T-cell (primary cell): ENCODE results near the gene PRRC2B. TPM values are rescaled to one million over a fixed set of nuclear protein-coding genes. Genes with fewer than 3 reads are reported as not detected.
"Not testable (repeated sequence)": the region's sequence is repeated elsewhere in the genome, so short reads cannot be mapped to it uniquely, and the experiment has no call there.

Experiments
- ATAC-seq, 4 experiments: fragments of 200-7000 bp in 3 of 4; fragments of 150-1000 bp in 1 of 4; cut with Tn5 transposase; replicated peaks in 1 of 4; 1 replicate in 3 of 4; 2 replicates in 1 of 4; pipeline ENCODE4 v1.10.0; 2021; ENCODE audit warnings: moderate library complexity in 3 of 4, mild to moderate bottlenecking in 2 of 4, moderate number of reproducible peaks in 1 of 4
- CTCF ChIA-PET, 2 donors: fragments of 300-600 bp; sonication (Branson Sonifier 250); formaldehyde crosslinking; loops; one replicate each; lab custom pipeline; 2022; ENCODE audit warnings: antibody characterized with exemption in 2 of 2; lab: Charles Lee
- POLR2A ChIA-PET, 2 donors: fragments of 300-600 bp; sonication (Branson Sonifier 250); formaldehyde crosslinking; loops; one replicate each; lab custom pipeline; 2022; ENCODE audit warnings: antibody characterized with exemption in 2 of 2; lab: Charles Lee
- DNase-seq, 35 experiments: peaks; one replicate each; pipeline versions ENCODE4 v3.0.0 to v3.0.0-alpha.2; 2013 to 2023
- H3K27ac ChIP-seq: one replicate; pipeline ENCODE4 v1.5.1; 2013; ENCODE audit warnings: low read length
- H3K27me3 ChIP-seq, 2 experiments: replicated peaks in 1 of 2; 1 replicate in 1 of 2; 2 replicates in 1 of 2; pipeline versions ENCODE4 v1.6.1 to v1.7.0; 2013; ENCODE audit warnings: low read length in 1 of 2, mixed read lengths in 1 of 2; ENCODE audit not compliant: control insufficient read depth in 2 of 2, insufficient read depth in 2 of 2; ENCODE audit errors: extremely low read depth in 1 of 2
- H3K36me3 ChIP-seq, 2 donors: 1 replicate in 1 of 2; 2 replicates in 1 of 2; pipeline versions ENCODE4 v1.6.1 to v1.7.0; 2013; ENCODE audit warnings: low read length in 1 of 2; ENCODE audit not compliant: control insufficient read depth in 2 of 2, insufficient read depth in 1 of 2; ENCODE audit errors: extremely low read depth in 1 of 2
- H3K4me1 ChIP-seq, 2 experiments: 1 replicate in 1 of 2; 2 replicates in 1 of 2; pipeline versions ENCODE4 v1.6.1 to v1.7.0; 2013; ENCODE audit warnings: low read length in 2 of 2, mixed read lengths in 1 of 2; ENCODE audit not compliant: insufficient read depth in 2 of 2, control insufficient read depth in 1 of 2; ENCODE audit errors: extremely low read depth in 1 of 2
- H3K4me3 ChIP-seq, 2 donors: 1 replicate in 1 of 2; 2 replicates in 1 of 2; pipeline versions ENCODE4 v1.5.1 to v1.7.0; 2013; ENCODE audit warnings: mild to moderate bottlenecking in 2 of 2, low read length in 1 of 2, moderate library complexity in 1 of 2; ENCODE audit not compliant: control insufficient read depth in 1 of 2; ENCODE audit errors: extremely low read depth in 1 of 2
- H3K9me3 ChIP-seq: 2 replicates; pipeline ENCODE4 v1.7.0; 2013
- H3K27ac Mint-ChIP-seq, 2 donors: one replicate each; pipeline ENCODE4 v1.8.0; 2020 to 2021; ENCODE audit warnings: mild to moderate bottlenecking in 2 of 2, mixed read lengths in 2 of 2
- H3K27me3 Mint-ChIP-seq, 2 donors: one replicate each; pipeline ENCODE4 v1.8.0; 2021 to 2022; ENCODE audit warnings: mixed read lengths in 2 of 2
- H3K36me3 Mint-ChIP-seq: one replicate; pipeline ENCODE4 v1.8.0; 2021; ENCODE audit warnings: mixed read lengths
- H3K4me1 Mint-ChIP-seq, 3 donors: one replicate each; pipeline ENCODE4 v1.8.0; 2020 to 2022; ENCODE audit warnings: mixed read lengths in 3 of 3, mild to moderate bottlenecking in 1 of 3
- H3K4me3 Mint-ChIP-seq, 3 donors: one replicate each; pipeline ENCODE4 v1.8.0; 2020 to 2022; ENCODE audit warnings: mild to moderate bottlenecking in 3 of 3, mixed read lengths in 3 of 3, moderate library complexity in 3 of 3
- H3K9me3 Mint-ChIP-seq, 3 donors: one replicate each; pipeline ENCODE4 v1.8.0; 2020 to 2022; ENCODE audit warnings: mixed read lengths in 3 of 3
- WGBS: methylation state at CpG from one replicate; pipeline ENCODE4 v1.1.5; 2013; ENCODE audit warnings: missing lambda C conversion rate; ENCODE audit not compliant: insufficient coverage; 5-methylcytosine and 5-hydroxymethylcytosine counted together
- total RNA-seq, 35 experiments: library from RNA in 6 of 35; stranded (reverse) in 6 of 35; fragments of 120-200 nt in 1 of 35; gene quantifications; one replicate each; pipeline versions ENCODE4 v1.2.1 to v1.2.4 and lab custom pipeline; 2013 to 2026

PRRC2B gene
- total RNA-seq, 5 donors from 2014 or later (not counting 1 experiment from before 2014, with no cell fraction given): 259 to 375 (median 370) TPM

DNA sequence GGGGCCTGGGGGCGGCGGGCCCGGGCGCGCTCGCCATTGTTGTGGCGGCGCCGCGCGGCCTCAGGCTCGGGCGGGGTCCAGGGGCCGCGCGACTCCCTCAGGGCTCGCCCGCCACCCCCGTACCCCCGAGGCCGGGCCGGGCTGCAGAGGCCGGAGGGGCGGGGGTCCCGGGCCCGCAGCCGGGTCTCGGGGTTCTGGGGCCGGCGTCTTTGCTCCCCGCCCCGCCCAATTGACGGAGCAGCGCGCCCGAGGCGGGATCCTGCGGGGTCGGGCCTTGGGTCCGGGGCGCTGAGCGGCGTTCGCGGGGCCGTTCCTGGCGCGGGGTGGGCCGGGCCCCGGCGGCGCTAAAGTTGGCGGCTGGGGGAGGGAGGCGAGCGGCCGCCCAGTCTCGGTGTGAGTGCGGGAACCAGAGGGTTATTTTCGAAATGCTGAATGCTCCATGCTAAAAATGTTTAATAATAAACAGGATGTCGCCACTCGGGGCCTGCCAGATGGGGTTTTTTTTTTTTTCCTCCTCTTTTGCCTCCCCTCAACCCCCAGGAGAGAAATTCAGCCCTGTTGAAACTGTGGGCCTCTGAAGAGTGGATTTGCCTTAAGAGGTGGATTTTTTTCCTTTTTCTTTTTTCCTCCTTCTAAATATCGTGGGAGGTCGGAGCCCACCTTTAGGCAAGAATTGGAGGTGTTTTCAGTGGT, 724 bp downstream of the PRRC2B start:
- no peaks in the 10 kb centered on the region for H3K27me3 Mint-ChIP-seq
- H3K4me3 Mint-ChIP-seq: peak overlapping the region; percentile 85 to 95 (median 93)
- Histone ChIP-seq H3K9me3 (no peaks in the 10 kb centered on the region), H3K27ac (peak overlapping the region; percentile 74), H3K4me1 (peaks cover 42 to 55% of the 10 kb centered on the region in 2 experiments), H3K36me3 (no peaks in the 10 kb centered on the region), H3K4me3 (peak overlapping the region; percentile 60 to 76), H3K27me3 (no peaks in the 10 kb centered on the region)
- H3K27ac Mint-ChIP-seq: peak overlapping the region; percentile 92
- no peaks in the 10 kb centered on the region for H3K36me3 Mint-ChIP-seq
- no peaks in the 10 kb centered on the region for H3K9me3 Mint-ChIP-seq
- ChIA-PET POLR2A (interaction anchor here in 1 of 2 donors (0.7 kb wide), 1 partner anchor 23 kb away, joined by 3 read pairs; no protein-coding TSS in a partner anchor), CTCF (no interaction called here)
- peaks cover 49 to 52% (median 52%) of the 10 kb centered on the region in 3 donors for H3K4me1 Mint-ChIP-seq
- ATAC-seq (peak; percentile 10 to 17 (median 14)), DNase-seq (peak in 30 of 35 experiments; percentile 17 to 69 (median 39))
- under 1% methylated on average over 52 of the region's 63 CpGs for WGBS

DNA sequence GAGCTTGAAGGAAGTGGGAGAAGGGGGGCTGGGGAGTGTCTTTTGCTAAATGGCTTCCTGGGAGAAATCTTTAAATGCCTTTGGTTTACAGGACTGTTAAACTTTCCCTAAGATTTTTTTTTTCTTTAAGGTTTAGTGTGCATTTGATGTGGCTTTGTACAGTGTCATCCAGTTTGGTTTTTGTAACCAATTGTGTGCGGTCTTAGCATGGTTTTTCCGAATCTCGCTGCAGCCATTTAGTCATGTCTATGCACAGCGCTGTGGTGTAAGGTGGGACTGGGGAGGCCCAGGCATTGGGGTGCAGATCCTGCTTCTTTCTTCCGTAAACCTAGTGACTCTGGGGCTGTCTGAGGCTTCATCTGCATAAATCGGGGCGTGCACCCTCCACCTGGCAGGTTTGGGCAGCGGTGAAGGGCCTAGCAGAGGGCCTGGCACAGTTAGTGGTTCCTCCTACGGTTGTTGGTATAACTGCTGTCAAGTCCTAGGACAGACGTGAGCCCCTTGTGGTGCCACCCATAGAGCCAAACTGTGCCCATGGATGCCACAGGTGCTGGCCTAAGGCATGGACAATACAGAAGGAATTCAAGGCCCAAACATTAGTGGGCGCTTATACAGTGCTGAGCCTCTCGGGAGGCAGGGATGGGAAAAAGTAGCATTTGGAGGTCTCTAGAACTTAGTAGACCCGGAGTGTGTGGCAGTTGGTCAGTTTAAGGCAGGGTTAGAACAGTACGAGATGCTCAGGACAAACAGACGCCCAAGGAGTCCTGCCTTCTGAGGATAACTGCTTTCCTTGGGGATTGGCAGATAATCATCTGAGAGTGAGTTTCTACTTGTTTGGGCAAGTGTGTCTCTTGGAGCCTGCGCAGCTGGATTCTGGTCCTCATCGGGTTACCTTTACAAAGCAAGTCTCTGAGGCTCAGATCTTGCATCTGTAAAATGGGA, 1.5 kb downstream of the PRRC2B start:
- no peaks in the 10 kb centered on the region for H3K9me3 ChIP-seq
- no peaks in the 10 kb centered on the region for H3K36me3 ChIP-seq
- Mint-ChIP-seq H3K4me1 (peaks cover 57 to 60% (median 60%) of the 10 kb centered on the region in 3 donors), H3K4me3 (peak overlapping the region; percentile 85 to 95 (median 93)), H3K27ac (peak overlapping the region; percentile 92), H3K36me3 (no peaks in the 10 kb centered on the region), H3K9me3 (no peaks in the 10 kb centered on the region), H3K27me3 (no peaks in the 10 kb centered on the region)
- DNase-seq: peak in 34 of 35 experiments; percentile 54 to 90 (median 72)
- POLR2A ChIA-PET: interaction anchor here (0.6 to 0.7 kb wide), 3 partner anchors 23 to 32 kb away, joined by 3 read pairs; no protein-coding TSS in a partner anchor
- CTCF ChIA-PET: interaction anchor here in 1 of 2 donors (0.5 kb wide), 1 partner anchor 113 kb away, joined by 4 read pairs; no protein-coding TSS in a partner anchor
- H3K27me3 ChIP-seq: no peaks in the 10 kb centered on the region
- peak overlapping the region; percentile 74 for H3K27ac ChIP-seq
- peak; percentile 45 to 67 (median 52) for ATAC-seq
- 21% methylated on average over 17 of the region's 17 CpGs for WGBS
- peaks cover 48 to 63% of the 10 kb centered on the region in 2 experiments for H3K4me1 ChIP-seq
- H3K4me3 ChIP-seq: peak overlapping the region; percentile 60 to 76

DNA sequence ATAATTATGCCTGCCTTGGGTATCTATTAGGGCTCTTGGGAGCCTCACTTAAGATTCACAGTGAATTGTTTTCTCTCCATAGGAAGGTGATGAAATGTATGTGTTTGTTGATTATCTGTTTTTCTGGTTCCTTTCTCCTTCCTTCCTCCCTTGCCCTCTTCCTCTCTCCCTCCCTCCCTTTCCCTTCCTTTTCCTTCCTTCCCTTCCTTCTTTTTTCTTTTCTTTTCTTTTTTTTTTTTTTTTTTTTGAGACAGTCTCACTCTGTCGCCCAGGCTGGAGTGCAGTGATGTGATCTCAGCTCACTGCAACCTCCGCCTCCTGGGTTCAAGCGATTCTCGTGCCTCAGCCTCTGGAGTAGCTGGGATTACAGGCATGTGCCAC, 2.2 kb downstream of the PRRC2B start:
- Mint-ChIP-seq H3K4me1 (peaks cover 64 to 67% (median 67%) of the 10 kb centered on the region in 3 donors), H3K4me3 (peak overlapping the region; percentile 85 to 95 (median 93)), H3K27ac (peak overlapping the region; percentile 92)
- H3K4me3 ChIP-seq: peak overlapping the region; percentile 60 to 76
- not testable (repeated sequence) for H3K9me3 ChIP-seq, H3K36me3 Mint-ChIP-seq, ATAC-seq, DNase-seq, H3K27me3 ChIP-seq, H3K27me3 Mint-ChIP-seq, H3K36me3 ChIP-seq, H3K9me3 Mint-ChIP-seq
- ChIA-PET POLR2A (interaction anchor here (0.6 to 0.7 kb wide), 2 partner anchors 23 to 32 kb away, joined by 3 read pairs; no protein-coding TSS in a partner anchor), CTCF (interaction anchor here in 1 of 2 donors (0.5 kb wide), 1 partner anchor 113 kb away, joined by 4 read pairs; no protein-coding TSS in a partner anchor)
- WGBS: 56% methylated on average over 3 of the region's 4 CpGs
- H3K27ac ChIP-seq: peak overlapping the region; percentile 74
- H3K4me1 ChIP-seq: peaks cover 54 to 70% of the 10 kb centered on the region in 2 experiments

DNA sequence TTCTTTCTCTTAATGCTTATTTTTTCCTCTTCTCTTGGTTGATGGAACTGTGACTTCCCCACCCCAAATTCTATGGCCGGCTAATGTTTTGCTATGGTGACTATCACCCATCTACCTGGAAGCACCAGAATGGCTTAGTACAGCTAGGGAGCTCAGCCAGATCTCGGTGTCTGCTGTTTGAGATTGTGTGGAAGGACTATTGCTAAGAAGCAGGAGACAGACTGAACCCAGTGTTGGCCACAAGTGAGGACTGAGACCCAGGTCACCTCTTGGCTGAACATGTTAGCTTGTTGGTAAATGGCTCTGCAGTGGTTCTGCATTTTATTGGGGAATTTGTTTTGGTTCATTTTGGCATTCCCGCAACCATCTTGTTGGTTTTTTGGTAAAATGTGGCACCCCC, 2.7 kb downstream of the PRRC2B start:
- no peaks in the 10 kb centered on the region for H3K36me3 Mint-ChIP-seq
- ATAC-seq (no peak), DNase-seq (no peak)
- ChIA-PET CTCF (no interaction called here), POLR2A (interaction anchor here (0.7 kb wide), 2 partner anchors 19 to 135 kb away, joined by 5 to 8 read pairs; no protein-coding TSS in a partner anchor)
- no peaks in the 10 kb centered on the region for H3K27me3 ChIP-seq
- peak overlapping the region; percentile 85 to 95 (median 93) for H3K4me3 Mint-ChIP-seq
- H3K9me3 Mint-ChIP-seq: no peaks in the 10 kb centered on the region
- peaks cover 54 to 75% of the 10 kb centered on the region in 2 experiments for H3K4me1 ChIP-seq
- H3K4me1 Mint-ChIP-seq: peaks cover 67 to 70% (median 70%) of the 10 kb centered on the region in 3 donors
- H3K9me3 ChIP-seq: no peaks in the 10 kb centered on the region
- H3K27ac Mint-ChIP-seq: peak overlapping the region; percentile 92
- H3K36me3 ChIP-seq: no peaks in the 10 kb centered on the region
- H3K4me3 ChIP-seq: peak overlapping the region; percentile 0 to 45
- H3K27me3 Mint-ChIP-seq: no peaks in the 10 kb centered on the region
- WGBS: 63% methylated on average over 1 of the region's 3 CpGs
- peak overlapping the region; percentile 24 for H3K27ac ChIP-seq

DNA sequence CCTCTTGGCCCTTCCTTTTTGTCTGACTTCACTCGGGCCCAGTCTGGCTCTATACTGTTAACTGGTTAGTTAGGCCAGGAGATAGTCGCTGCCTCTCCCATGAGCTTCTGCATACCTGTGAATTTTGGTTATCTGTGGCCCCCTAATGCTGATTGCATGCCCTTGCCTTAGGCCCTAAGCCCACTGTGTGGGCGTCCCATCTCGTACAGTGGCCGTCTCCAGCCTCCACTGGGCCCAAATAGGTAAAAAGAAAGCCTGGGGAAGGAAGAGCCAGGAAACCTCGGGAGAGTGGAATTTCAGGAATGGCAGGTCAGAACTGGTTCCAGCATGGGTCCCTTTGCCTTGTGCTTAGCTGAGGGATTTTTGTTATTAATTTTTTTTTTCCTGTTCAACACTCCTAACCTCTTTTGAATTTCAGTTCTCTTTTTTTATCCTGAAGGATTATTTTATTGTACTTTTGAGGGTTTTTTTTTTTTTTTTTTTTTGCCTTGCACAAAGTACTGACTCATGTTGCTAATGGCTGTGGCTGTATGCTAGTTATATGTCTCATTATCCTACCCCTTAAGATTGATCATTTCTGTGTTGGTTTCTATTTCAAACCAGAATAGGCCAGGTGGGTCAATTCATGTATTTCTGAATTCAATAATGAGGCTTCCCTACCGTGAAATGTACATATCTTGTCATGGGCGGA, 3.4 kb downstream of the PRRC2B start:
- no peaks in the 10 kb centered on the region for H3K27me3 ChIP-seq
- ChIA-PET POLR2A (interaction anchor here (0.7 kb wide), 2 partner anchors 18 to 134 kb away, joined by 5 to 8 read pairs; no protein-coding TSS in a partner anchor), CTCF (interaction anchor here in 1 of 2 donors (0.9 kb wide), 1 partner anchor 25 kb away, joined by 5 read pairs; no protein-coding TSS in a partner anchor)
- 65% methylated on average over 5 of the region's 8 CpGs for WGBS
- Mint-ChIP-seq H3K9me3 (no peaks in the 10 kb centered on the region), H3K27ac (peak overlapping the region; percentile 92), H3K4me3 (peak overlapping the region; percentile 85 to 95 (median 93)), H3K27me3 (no peaks in the 10 kb centered on the region), H3K36me3 (no peaks in the 10 kb centered on the region), H3K4me1 (peaks cover 72 to 76% (median 76%) of the 10 kb centered on the region in 3 donors)
- ATAC-seq (no peak), DNase-seq (no peak)
- no peaks in the 10 kb centered on the region for H3K9me3 ChIP-seq
- peak overlapping the region; percentile 35 for H3K27ac ChIP-seq
- no peaks in the 10 kb centered on the region for H3K36me3 ChIP-seq
- H3K4me1 ChIP-seq: peaks cover 54 to 81% of the 10 kb centered on the region in 2 experiments
- peak overlapping the region; percentile 0 to 45 for H3K4me3 ChIP-seq
